Measurements from ENCODE around the gene YEATS2. TPM values are rescaled to one million over a fixed set of nuclear protein-coding genes. Genes with fewer than 3 reads are reported as not detected.

Gene YEATS2
- total RNA-seq, 1 donor from 2014 or later = 54.5 TPM

- no peak for DNase-seq (ENCODE audit: extremely low read depth, low read depth, low spot score)
Observed at GRCh38 chr3:183827809-183828537, 130.4 kb downstream of the YEATS2 start.

GRCh38 chr3:183828538-183828870 is 130.9 kb downstream of the YEATS2 start:
- DNase-seq (ENCODE audit: extremely low read depth, low read depth, low spot score) = no peak

- no peak for DNase-seq (ENCODE audit: extremely low read depth, low read depth, low spot score)
Observed at GRCh38 chr3:183829466-183829865, 131.9 kb downstream of the YEATS2 start.

- no peak for DNase-seq (ENCODE audit: extremely low read depth, low read depth, low spot score)
Observed at GRCh38 chr3:183830187-183830586, 132.6 kb downstream of the YEATS2 start.

- DNase-seq (ENCODE audit: extremely low read depth, low read depth, low spot score) = no peak
Observed at GRCh38 chr3:183833516-183833915, 135.9 kb downstream of the YEATS2 start.

GRCh38 chr3:183837390-183837789 is 139.8 kb downstream of the YEATS2 start:
- no peak for DNase-seq (ENCODE audit: extremely low read depth, low read depth, low spot score)

- DNase-seq (ENCODE audit: extremely low read depth, low read depth, low spot score) = no peak
Observed at GRCh38 chr3:183837894-183838293, 140.3 kb downstream of the YEATS2 start.

- no peak for DNase-seq (ENCODE audit: extremely low read depth, low read depth, low spot score)
Observed at GRCh38 chr3:183839751-183840150, 142.2 kb downstream of the YEATS2 start.

GRCh38 chr3:183844606-183845005 is 147.0 kb downstream of the YEATS2 start:
- DNase-seq (ENCODE audit: extremely low read depth, low read depth, low spot score) = peak; percentile 14

- no peak for DNase-seq (ENCODE audit: extremely low read depth, low read depth, low spot score)
Observed at GRCh38 chr3:183845090-183845489, 147.5 kb downstream of the YEATS2 start.

- DNase-seq (ENCODE audit: extremely low read depth, low read depth, low spot score) = no peak
Observed at GRCh38 chr3:183845608-183846288, 148.2 kb downstream of the YEATS2 start.

- no peak for DNase-seq (ENCODE audit: extremely low read depth, low read depth, low spot score)
Observed at GRCh38 chr3:183854318-183855035, 156.9 kb downstream of the YEATS2 start.

GRCh38 chr3:183857863-183858262 is 160.3 kb downstream of the YEATS2 start:
- no peak for DNase-seq (ENCODE audit: extremely low read depth, low read depth, low spot score)

Other genes starting within 250 kb of the YEATS2 start
- 9.5 and 13.0 TPM in 2 replicates for gene KLHL6, start 142.1 kb upstream of the YEATS2 start, total RNA-seq
- 53.6 and 78.8 TPM in 2 replicates for gene KLHL24, start 62.2 kb upstream of the YEATS2 start, total RNA-seq
- gene MAP6D1, start 127.8 kb downstream of the YEATS2 start, total RNA-seq = 5.3 and 10.0 TPM in 2 replicates
- gene PARL, start 187.1 kb downstream of the YEATS2 start, total RNA-seq = 21.8 and 29.6 TPM in 2 replicates